H1 (cell line): ENCODE data around the gene MAGEB10. TPM values are rescaled to one million over a fixed set of nuclear protein-coding genes. Genes with fewer than 3 reads are reported as not detected.

Experiments used
- CTCF ChIA-PET: fragments of 300-600 bp; sonication (Branson Sonifier 250); formaldehyde crosslinking; loops from one replicate; lab custom pipeline; 2021; ENCODE audit not compliant: partially characterized antibody; lab: Charles Lee
- POLR2A ChIA-PET: fragments of 300-600 bp; sonication (Branson Sonifier 250); formaldehyde crosslinking; loops from one replicate; lab custom pipeline; 2021; ENCODE audit warnings: inconsistent platforms; ENCODE audit not compliant: partially characterized antibody; lab: Charles Lee
- DNase-seq, 2 experiments: peaks; one replicate each; pipeline versions ENCODE4 v3.0.0 to v3.0.0-alpha.2; 2010 to 2022; ENCODE audit warnings: low spot score in 2 of 2, low read depth in 1 of 2, mixed read lengths in 1 of 2
- FAIRE-seq: peaks from 2 replicates; lab custom pipeline; 2011; peaks lifted over from hg19 to GRCh38; lab: Jason Lieb, UNC
- H2AFZ ChIP-seq: 2 replicates; pipeline ENCODE4 v1.8.1; 2012; ENCODE audit warnings: low read length, inconsistent platforms
- H2AK5ac ChIP-seq: 2 replicates; pipeline ENCODE4 v1.6.1; 2013; ENCODE audit warnings: low read depth, low read length
- H2BK120ac ChIP-seq: replicated peaks from 2 replicates; pipeline ENCODE3; 2013; ENCODE audit warnings: low read depth, low read length, inconsistent platforms
- H2BK12ac ChIP-seq: 2 replicates; pipeline ENCODE4 v1.6.1; 2013; ENCODE audit warnings: low read depth, low read length
- H2BK15ac ChIP-seq: 2 replicates; pipeline ENCODE4 v1.6.1; 2013; ENCODE audit warnings: low read length
- H2BK20ac ChIP-seq: 2 replicates; pipeline ENCODE4 v1.6.1; 2013; ENCODE audit warnings: low read length
- H2BK5ac ChIP-seq: 2 replicates; pipeline ENCODE4 v1.6.1; 2013; ENCODE audit warnings: low read depth, low read length
- H3K14ac ChIP-seq: 2 replicates; pipeline ENCODE4 v1.6.1; 2013; ENCODE audit warnings: inconsistent platforms; ENCODE audit not compliant: insufficient read length
- H3K18ac ChIP-seq: 2 replicates; pipeline ENCODE4 v1.6.1; 2013; ENCODE audit warnings: low read length; ENCODE audit errors: extremely low read depth
- H3K23ac ChIP-seq: 2 replicates; pipeline ENCODE4 v1.6.1; 2013; ENCODE audit warnings: inconsistent platforms; ENCODE audit not compliant: insufficient read length
- H3K23me2 ChIP-seq: 2 replicates; pipeline ENCODE4 v1.6.1; 2013; ENCODE audit warnings: low read depth, low read length
- H3K27ac ChIP-seq: 2 replicates; pipeline ENCODE4 v1.6.1; 2011; ENCODE audit warnings: low read depth, low read length, inconsistent platforms
- H3K27me3 ChIP-seq, 4 experiments: replicated peaks in 1 of 4; 1 replicate in 1 of 4; 2 replicates in 3 of 4; pipeline versions ENCODE4 v1.6.1 to v1.8.1; 2011 to 2013; ENCODE audit warnings: low read length in 3 of 4, mild to moderate bottlenecking in 3 of 4, inconsistent platforms in 2 of 4, mixed read lengths in 2 of 4, moderate library complexity in 1 of 4; ENCODE audit not compliant: control insufficient read depth in 3 of 4, insufficient read depth in 3 of 4; ENCODE audit errors: extremely low read depth in 1 of 4
- H3K36me3 ChIP-seq, 4 experiments: 2 replicates each; pipeline versions ENCODE4 v1.6.1 to v1.8.1; 2011 to 2013; ENCODE audit warnings: mild to moderate bottlenecking in 4 of 4, low read length in 3 of 4, moderate library complexity in 2 of 4, control low read depth in 1 of 4, inconsistent platforms in 1 of 4; ENCODE audit not compliant: insufficient read depth in 4 of 4, control insufficient read depth in 2 of 4
- H3K4ac ChIP-seq: replicated peaks from 2 replicates; pipeline ENCODE3; 2013; ENCODE audit warnings: low read length, low read depth, mixed read lengths, inconsistent platforms; ENCODE audit not compliant: insufficient read length
- H3K4me1 ChIP-seq, 4 experiments: replicated peaks in 1 of 4; 1 replicate in 1 of 4; 2 replicates in 3 of 4; pipeline versions ENCODE4 v1.6.1 to v1.8.1; 2011 to 2013; ENCODE audit warnings: low read length in 3 of 4, inconsistent platforms in 2 of 4, mixed read lengths in 1 of 4; ENCODE audit not compliant: insufficient read depth in 4 of 4, control insufficient read depth in 3 of 4
- H3K4me2 ChIP-seq, 2 experiments: 2 replicates each; pipeline versions ENCODE4 v1.6.1 to v1.8.1; 2011 to 2013; ENCODE audit warnings: low read depth in 2 of 2, low read length in 2 of 2, control low read depth in 1 of 2, inconsistent platforms in 1 of 2, mild to moderate bottlenecking in 1 of 2; ENCODE audit not compliant: insufficient read depth in 1 of 2
- H3K4me3 ChIP-seq, 4 experiments: fragments of 200-600, 300-600 bp in 1 of 4; sonication (generic), shearing (Covaris generic), sonication (Bioruptor Twin) in 1 of 4; 2 replicates each; pipeline versions ENCODE4 v1.5.1 to v1.8.1; 2011 to 2016; ENCODE audit warnings: low read length in 4 of 4, low read depth in 3 of 4, control low read depth in 2 of 4, inconsistent platforms in 2 of 4, mild to moderate bottlenecking in 2 of 4, mixed read lengths in 1 of 4, moderate library complexity in 1 of 4; ENCODE audit not compliant: insufficient read depth in 2 of 4; ENCODE audit errors: extremely low read depth in 1 of 4
- H3K56ac ChIP-seq: replicated peaks from 2 replicates; pipeline ENCODE3; 2013; ENCODE audit warnings: low read depth, mild to moderate bottlenecking, mixed read lengths, low read length, inconsistent platforms; ENCODE audit not compliant: insufficient read length
- H3K79me1 ChIP-seq: 2 replicates; pipeline ENCODE4 v1.6.1; 2013; ENCODE audit warnings: low read depth, low read length, control low read depth
- H3K79me2 ChIP-seq, 2 experiments: 2 replicates each; pipeline versions ENCODE4 v1.6.1 to v1.8.1; 2012 to 2013; ENCODE audit warnings: low read length in 2 of 2, mild to moderate bottlenecking in 2 of 2, inconsistent platforms in 1 of 2; ENCODE audit not compliant: insufficient read depth in 2 of 2, control insufficient read depth in 1 of 2
- H3K9ac ChIP-seq, 4 experiments: replicated peaks in 1 of 4; 1 replicate in 1 of 4; 2 replicates in 3 of 4; pipeline versions ENCODE4 v1.6.1 to v1.8.1; 2011 to 2013; ENCODE audit warnings: low read depth in 3 of 4, low read length in 3 of 4, control low read depth in 2 of 4, mild to moderate bottlenecking in 2 of 4, moderate library complexity in 2 of 4, inconsistent platforms in 1 of 4; ENCODE audit errors: extremely low read depth in 1 of 4
- H3K9me3 ChIP-seq, 2 experiments: 2 replicates each; pipeline versions ENCODE4 v1.6.1 to v1.8.1; 2012 to 2013; ENCODE audit warnings: mild to moderate bottlenecking in 2 of 2, moderate library complexity in 2 of 2, control low read depth in 1 of 2, inconsistent platforms in 1 of 2, low read depth in 1 of 2, low read length in 1 of 2, mixed read lengths in 1 of 2; ENCODE audit not compliant: insufficient read depth in 2 of 2
- H4K20me1 ChIP-seq, 2 experiments: replicated peaks in 1 of 2; 2 replicates each; pipeline versions ENCODE3 to v1.8.1; 2011 to 2013; ENCODE audit warnings: inconsistent platforms in 2 of 2, low read length in 2 of 2, mild to moderate bottlenecking in 1 of 2; ENCODE audit not compliant: insufficient read depth in 2 of 2, control insufficient read depth in 1 of 2
- H4K5ac ChIP-seq: 2 replicates; pipeline ENCODE4 v1.6.1; 2013; ENCODE audit warnings: low read length, low read depth, mixed read lengths, inconsistent platforms; ENCODE audit not compliant: insufficient read length
- H4K8ac ChIP-seq: 2 replicates; pipeline ENCODE4 v1.8.0; 2013; ENCODE audit warnings: mild to moderate bottlenecking, moderate library complexity, low read length, inconsistent platforms; ENCODE audit not compliant: insufficient read depth; ENCODE audit errors: extremely low read depth
- H4K91ac ChIP-seq: replicated peaks from 2 replicates; pipeline ENCODE3; 2013; ENCODE audit warnings: low read length, mixed read lengths, inconsistent platforms; ENCODE audit not compliant: insufficient read length
- JUN ChIP-seq: IDR thresholded peaks from 2 replicates; pipeline ENCODE4 v1.6.1; 2011; ENCODE audit warnings: low read depth, mild to moderate bottlenecking, improper control_type of control experiment, low read length
- PHF8 ChIP-seq: fragments of 200-600 bp; sonication (generic); conservative IDR thresholded peaks from 2 replicates; pipeline ENCODE4 v1.7.1; 2012; ENCODE audit warnings: low read depth, mild to moderate bottlenecking, inconsistent platforms, low read length, moderate library complexity
- SP1 ChIP-seq: IDR thresholded peaks from 2 replicates; pipeline ENCODE4 v1.6.1; 2011; ENCODE audit warnings: low read depth, low read length
- TBP ChIP-seq: IDR thresholded peaks from 2 replicates; pipeline ENCODE4 v1.6.1; 2011; ENCODE audit warnings: low read depth, low read length, improper control_type of control experiment
- WGBS, 2 experiments: shearing (Covaris generic) in 1 of 2; methylation state at CpG; one replicate each; pipeline versions ENCODE4 v1.1.6 to v1.1.7; 2013 to 2015; ENCODE audit warnings: low lambda C conversion rate in 2 of 2, mixed read lengths in 2 of 2, inconsistent platforms in 1 of 2, low coverage in 1 of 2, missing lambda C conversion rate in 1 of 2; ENCODE audit not compliant: insufficient replicate concordance in 2 of 2, insufficient coverage in 1 of 2, insufficient read length in 1 of 2; ENCODE audit errors: extremely low coverage in 1 of 2, missing lambda C conversion rate in 1 of 2; 5-methylcytosine and 5-hydroxymethylcytosine counted together
- polyA plus RNA-seq, 7 experiments: library from polyadenylated mRNA; depleted of rRNA in 3 of 7; stranded (reverse) in 5 of 7; unstranded in 2 of 7; fragments of >200 nt in 5 of 7; fragments of 200-250 nt in 2 of 7; gene quantifications; 1 replicate in 5 of 7; 2 replicates in 1 of 7; 4 replicates in 1 of 7; pipeline versions ENCODE4 v1.2.1 to v1.2.3, GENCODE V29; 2011 to 2013; ENCODE audit warnings: missing spikeins in 2 of 7, mixed read lengths in 2 of 7
- total RNA-seq: library from RNA; stranded (reverse); fragmentation: NEBNext Ultra II Directional; extraction: Animal tissue kit (Norgen Biotek cat#: 25700); gene quantifications from 2 replicates; pipeline ENCODE4 v1.2.1, GENCODE V29; 2021

MAGEB10 gene
- total and polyA plus RNA-seq, 2 of the 8 experiments (the other 6 are each of a cell fraction or from before 2014, with no cell fraction given) = not detected

DNA sequence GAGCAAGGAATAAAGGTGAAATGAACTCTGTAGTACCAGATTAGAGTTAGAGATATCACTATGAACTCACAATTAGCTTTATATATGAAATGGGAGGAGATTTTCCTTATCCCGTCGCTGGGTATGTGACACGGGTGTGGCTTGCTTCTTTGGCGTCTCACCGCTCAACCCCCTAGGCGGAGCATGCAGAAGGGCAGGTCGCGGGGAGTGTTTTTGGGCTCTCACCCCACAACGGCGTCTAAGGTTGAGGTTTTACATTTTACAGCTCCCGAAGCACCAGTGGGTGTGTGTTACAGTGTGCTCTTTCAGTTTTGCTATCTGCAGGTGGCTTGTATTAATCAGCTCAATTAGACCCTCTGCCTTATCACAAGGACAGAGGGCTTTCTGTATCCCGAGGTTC lies 42.1 kb upstream of the MAGEB10 start:
- Histone ChIP-seq H3K18ac (no peak overlapping the region), H3K4ac (no peak overlapping the region)
- FAIRE-seq = no peak
- TF ChIP-seq SP1 = no peak
- TF ChIP-seq TBP = no peak
- TF ChIP-seq JUN = no peak
- TF ChIP-seq PHF8 = no peak

More for the DNA sequence above, 42.1 kb upstream of the MAGEB10 start:
- H3K9ac ChIP-seq = no peak overlapping the region
- no peak overlapping the region for H3K23ac ChIP-seq
- H4K91ac ChIP-seq = no peak overlapping the region
- no peaks in the 10 kb centered on the region for H3K4me1 ChIP-seq
- H3K79me1 ChIP-seq = no peaks in the 10 kb centered on the region
- H2BK12ac ChIP-seq = no peak overlapping the region
- no peak overlapping the region for H2BK5ac ChIP-seq
- H3K36me3 ChIP-seq = no peaks in the 10 kb centered on the region
- H2BK20ac ChIP-seq = no peak overlapping the region
- 76% methylated on average over 4 of the region's 12 CpGs; no CpG with 5 or more reads in 1 of the 2 experiments for WGBS, 2 experiments
- POLR2A ChIA-PET = no interaction called here
- no peak overlapping the region for H4K5ac ChIP-seq
- no peaks in the 10 kb centered on the region for H3K27me3 ChIP-seq
- no peaks in the 10 kb centered on the region for H4K20me1 ChIP-seq
- no peaks in the 10 kb centered on the region for H3K9me3 ChIP-seq
- H2AK5ac ChIP-seq = no peak overlapping the region
- no peak overlapping the region for H2BK15ac ChIP-seq
- CTCF ChIA-PET = no interaction called here
- no peak overlapping the region for H3K4me3 ChIP-seq
- no peaks in the 10 kb centered on the region for H3K79me2 ChIP-seq
- H3K4me2 ChIP-seq = no peak overlapping the region
- no peak overlapping the region for H4K8ac ChIP-seq
- no peak overlapping the region for H3K14ac ChIP-seq
- DNase-seq = no peak
- H3K56ac ChIP-seq = no peak overlapping the region
- no peak overlapping the region for H2AFZ ChIP-seq
- no peak overlapping the region for H2BK120ac ChIP-seq
- H3K23me2 ChIP-seq = no peaks in the 10 kb centered on the region
- no peak overlapping the region for H3K27ac ChIP-seq
